Suprapubic skin (tissue), 3 donors: ENCODE results near the gene STK25.

Source experiments
- CTCF ChIP-seq, 2 donors: fragments of 200-600 bp in 1 of 2; fragments of 450-650 bp in 1 of 2; sonication (generic) in 1 of 2; IDR thresholded peaks; one replicate each; pipeline ENCODE4 v1.5.1; 2016 to 2019; ENCODE audit warnings: antibody characterized with exemption in 2 of 2, mild to moderate bottlenecking in 1 of 2, moderate library complexity in 1 of 2
- EP300 ChIP-seq: sonication (generic); formaldehyde crosslinking; IDR thresholded peaks from one replicate; pipeline ENCODE4 v1.6.1; 2017; ENCODE audit warnings: antibody characterized with exemption

DNA sequence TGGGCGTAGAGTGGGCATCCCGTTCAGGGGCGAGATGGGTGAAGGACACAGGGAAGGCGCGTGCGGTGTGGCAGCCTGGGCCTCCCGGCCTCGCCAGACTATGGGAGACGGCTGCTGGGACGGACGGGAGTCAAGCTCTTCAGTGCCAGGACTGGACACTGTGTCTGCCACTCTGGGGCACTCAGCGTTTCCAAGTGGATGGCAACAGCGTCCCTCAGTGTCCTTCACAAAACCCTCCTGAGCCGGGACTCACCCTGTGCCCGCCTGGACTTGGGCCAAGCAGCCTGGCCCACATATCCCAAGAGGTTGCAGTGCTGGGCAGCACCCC is 33.9 kb upstream of the STK25 start:
- TF ChIP-seq CTCF (IDR thresholded peaks at IDR 0.05) (no peak), EP300 (no peak)
